NOMO-1 treated with DMSO at 0.1 percent for 48 hours (cell line): ENCODE results near the gene ING2.
A peak's percentile ranks its signal among the peaks of the same experiment; 100 is the strongest.
"Not testable (repeated sequence)": the region's sequence is repeated elsewhere in the genome, so short reads cannot be mapped to it uniquely, and the experiment has no call there.

Experiments used
- DNase-seq: peaks from one replicate; lab custom pipeline; 2025; ENCODE audit not compliant: unreplicated experiment; lab: John Stamatoyannopoulos, UW

Gene ING2, protein sequence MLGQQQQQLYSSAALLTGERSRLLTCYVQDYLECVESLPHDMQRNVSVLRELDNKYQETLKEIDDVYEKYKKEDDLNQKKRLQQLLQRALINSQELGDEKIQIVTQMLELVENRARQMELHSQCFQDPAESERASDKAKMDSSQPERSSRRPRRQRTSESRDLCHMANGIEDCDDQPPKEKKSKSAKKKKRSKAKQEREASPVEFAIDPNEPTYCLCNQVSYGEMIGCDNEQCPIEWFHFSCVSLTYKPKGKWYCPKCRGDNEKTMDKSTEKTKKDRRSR

GRCh38 chr4:183504930-183505610 lies at the start of gene ING2:
Gene ING2, plus strand, starts transcription at chr4:183505058. Its CDS starts 138 bp downstream, at chr4:183505196.
- DNase-seq: peak; percentile 75

DNA sequence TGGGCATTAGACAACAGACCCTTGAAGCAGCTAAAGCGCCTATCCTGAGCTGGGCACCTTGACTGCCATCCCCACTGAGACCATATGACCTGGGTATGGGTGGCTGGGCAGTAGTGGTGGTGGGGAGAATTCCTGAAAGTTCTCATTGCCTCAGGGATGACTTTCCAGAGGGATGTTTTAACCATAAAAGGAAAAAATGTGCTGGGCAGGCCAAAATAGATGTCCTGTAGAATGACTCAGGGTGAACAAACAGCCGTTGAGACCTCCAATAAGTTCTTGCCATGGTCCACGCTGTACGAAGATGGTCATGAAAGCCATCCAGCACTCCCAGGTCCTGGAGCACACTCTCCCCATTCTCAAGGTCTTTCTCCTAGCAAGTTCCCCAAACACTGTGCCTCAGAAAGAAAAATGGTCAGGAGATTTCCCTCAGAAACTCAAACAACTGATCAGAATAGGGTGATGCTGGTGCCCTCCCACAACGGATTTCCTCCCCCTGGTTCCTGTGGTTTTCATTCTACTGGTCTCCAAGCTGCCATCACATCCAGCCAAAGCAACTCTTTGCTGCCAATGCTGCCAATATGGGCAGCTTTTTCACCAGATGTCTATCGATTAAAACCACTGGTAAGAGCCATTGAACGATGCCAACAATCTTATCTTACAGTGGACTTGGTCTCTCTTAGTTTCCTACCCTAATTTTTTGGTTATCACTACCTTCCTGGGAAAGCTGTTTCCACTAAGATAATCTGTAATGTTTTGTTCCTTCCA lies 49.2 kb upstream of the ING2 start:
- no peak for DNase-seq

- DNase-seq: no peak
These were observed 46.9 kb upstream of the ING2 start for GRCh38 chr4:183458005-183458404.

GRCh38 chr4:183463903-183464619 lies 40.8 kb upstream of the ING2 start:
- not testable (repeated sequence) for DNase-seq

GRCh38 chr4:183465879-183466278 lies 39.0 kb upstream of the ING2 start:
- peak; percentile 21 for DNase-seq

DNA sequence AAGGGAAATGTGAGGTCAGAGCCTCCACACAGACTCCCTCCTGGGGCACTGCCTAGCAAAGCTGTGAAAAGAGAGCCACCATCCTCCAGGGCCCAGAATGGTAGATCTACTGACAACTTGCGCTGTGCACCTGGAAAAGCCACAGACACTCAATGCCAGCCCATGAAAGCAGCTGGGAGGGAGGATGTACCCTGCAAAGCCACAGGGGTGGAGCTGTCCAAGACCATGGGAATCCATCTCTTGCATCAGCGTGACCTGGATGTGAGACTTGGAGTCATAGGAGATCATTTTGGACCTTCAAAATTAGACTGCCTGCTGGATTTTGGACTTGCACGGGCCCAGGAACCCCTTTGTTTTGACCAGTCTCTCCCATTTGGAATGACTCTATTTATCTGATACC lies 37.6 kb upstream of the ING2 start:
- no peak for DNase-seq

DNA sequence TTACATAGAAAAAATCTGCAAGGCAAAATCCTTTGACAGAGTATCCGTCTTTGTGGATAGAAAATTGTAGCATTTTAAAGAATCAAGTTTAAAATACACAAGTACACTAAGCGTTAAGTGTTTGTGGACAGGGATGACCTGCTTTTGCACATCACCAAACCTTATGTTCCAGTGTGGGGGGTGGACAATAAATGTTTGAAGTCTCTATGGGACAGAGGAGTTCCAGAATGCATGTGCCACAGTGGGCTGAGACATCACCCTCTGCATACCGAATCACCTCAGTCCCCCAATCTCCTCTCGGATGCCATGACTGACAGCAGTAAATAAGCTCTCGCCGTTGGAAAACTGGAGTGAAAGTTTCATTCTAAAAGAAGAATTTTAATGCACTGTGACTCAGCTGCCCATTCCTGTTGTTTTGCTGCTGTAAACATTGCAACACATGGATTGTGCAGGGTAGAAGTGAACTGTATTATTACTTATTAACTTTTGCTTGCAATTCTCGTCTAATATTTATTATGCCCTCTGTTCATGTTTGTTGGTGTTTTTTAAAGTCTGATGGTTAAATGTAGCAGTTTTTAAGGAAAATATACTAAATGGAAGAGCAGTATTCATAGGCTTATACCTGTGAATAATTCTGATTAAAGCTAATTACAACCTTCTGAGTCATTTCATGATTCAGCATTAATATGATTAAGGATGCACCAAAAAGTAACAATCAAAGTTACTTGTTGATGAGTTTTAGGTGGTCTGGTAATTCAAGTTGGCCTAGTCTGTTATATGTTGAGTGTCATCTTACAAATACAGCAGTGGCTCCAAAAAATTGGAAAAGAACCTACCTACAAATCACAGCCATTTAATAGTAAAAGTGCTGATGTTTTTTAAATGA lies 36.4 kb upstream of the ING2 start:
- DNase-seq: no peak

DNA sequence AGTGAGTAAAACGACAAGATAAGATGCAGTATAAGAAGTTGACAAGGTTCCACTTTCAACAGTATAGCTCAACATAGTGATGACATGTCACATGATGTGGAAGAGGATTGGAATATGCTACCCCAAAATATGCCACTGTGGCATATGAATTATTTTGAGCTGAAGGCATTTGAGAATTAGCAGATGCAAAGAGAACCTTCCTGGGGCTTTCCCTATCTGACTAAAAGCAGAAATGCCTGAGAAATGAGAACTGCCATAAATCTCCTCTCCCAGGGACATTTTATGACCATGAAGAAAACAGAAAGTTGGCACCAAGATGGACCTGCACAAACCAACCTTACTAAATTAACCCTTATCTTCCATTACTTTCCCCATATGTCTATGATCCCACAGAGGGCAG lies 35.6 kb upstream of the ING2 start:
- DNase-seq: no peak

DNA sequence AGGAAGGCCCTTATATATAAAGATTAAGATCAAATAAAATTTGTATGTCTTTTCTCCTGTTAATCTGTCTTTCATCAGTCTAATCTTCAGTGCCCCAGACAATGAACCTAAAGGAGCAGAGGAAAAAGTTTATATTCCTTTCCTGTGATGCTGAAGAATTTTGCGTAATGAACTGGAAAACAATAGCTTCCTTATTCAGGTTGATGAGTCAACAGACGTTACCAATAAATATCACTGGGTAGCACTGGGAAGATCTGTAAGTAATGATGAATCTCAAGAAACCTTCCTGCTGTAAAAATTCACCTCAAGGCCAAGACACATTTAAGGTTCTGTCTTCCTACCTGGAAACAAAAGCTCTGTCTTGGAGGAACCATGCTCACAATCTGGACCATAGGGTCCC lies 34.9 kb upstream of the ING2 start:
- DNase-seq: no peak

DNA sequence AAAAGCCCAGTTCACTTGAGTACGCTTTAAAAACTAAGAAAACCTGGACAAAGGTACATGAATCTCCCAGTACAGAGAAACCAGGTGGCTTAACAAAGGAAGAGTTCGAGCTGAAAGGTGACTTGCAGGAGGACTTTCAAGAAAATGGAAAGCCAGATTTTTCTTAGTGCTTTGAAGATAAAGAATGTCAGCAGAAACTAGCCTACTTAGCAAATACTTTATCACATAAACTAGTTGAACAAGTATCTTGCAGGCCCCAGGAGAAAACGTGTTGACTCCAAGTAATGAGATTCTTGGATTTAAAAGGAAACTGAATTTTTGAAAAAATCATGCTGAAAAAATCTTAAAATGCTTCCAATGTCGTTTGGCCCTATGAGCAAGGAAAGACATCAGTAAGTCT lies 34.0 kb upstream of the ING2 start:
- no peak for DNase-seq

DNA sequence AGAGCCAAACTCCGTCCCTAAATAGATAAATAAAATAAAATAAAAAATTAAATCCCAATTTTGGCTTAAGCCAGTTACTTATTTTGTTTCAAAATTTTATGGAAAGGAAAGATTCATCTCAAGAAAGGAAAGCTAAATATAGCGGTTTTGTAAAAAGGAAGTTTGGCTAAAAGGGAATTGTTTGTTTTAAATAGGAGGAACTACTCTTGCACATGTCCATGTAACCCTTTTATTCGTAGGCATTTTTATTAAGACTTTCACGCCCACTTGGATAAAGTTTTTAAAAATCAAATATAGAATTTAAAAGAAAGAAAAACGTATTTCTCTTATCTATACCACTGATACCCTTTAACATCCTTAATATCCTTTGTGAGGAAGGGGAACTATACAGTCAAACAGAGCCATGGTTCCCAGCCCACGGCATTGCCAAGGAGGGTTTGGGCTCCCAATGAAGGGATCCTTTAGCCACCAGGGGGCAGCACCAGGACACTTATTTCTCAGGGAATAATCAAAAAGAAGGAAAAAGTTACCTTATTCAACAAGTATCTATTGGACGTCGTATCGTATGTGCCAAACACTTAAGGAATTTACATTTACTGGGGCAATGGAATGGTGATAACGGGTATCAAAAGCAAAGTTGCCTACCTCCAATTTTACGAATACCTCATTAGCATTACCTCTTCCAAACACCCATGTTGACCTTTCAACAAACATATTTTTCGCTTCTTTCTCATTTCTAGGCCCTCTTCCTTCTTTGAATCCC lies 32.7 kb upstream of the ING2 start:
- peak; percentile 10 for DNase-seq

DNA sequence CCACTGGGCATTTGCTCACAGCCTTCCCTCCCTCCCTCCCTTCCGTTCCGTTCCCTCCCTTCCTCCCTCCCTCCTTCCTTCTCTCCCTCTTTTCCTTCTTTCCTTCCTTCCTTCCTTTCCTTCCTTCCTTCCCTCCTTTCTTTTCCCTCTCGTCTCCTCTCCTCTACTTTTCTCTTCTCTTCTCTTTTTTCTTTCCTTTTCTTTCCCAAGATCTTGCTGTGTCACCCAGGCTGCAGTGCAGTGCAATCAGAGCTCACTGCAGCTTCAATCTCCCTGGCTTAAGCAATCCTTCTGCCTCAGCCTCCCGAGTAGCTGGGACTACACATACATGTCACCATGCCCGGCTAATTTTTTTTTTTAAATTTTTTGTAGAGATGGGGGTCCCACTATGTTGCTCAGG lies 26.7 kb upstream of the ING2 start:
- no peak for DNase-seq

DNA sequence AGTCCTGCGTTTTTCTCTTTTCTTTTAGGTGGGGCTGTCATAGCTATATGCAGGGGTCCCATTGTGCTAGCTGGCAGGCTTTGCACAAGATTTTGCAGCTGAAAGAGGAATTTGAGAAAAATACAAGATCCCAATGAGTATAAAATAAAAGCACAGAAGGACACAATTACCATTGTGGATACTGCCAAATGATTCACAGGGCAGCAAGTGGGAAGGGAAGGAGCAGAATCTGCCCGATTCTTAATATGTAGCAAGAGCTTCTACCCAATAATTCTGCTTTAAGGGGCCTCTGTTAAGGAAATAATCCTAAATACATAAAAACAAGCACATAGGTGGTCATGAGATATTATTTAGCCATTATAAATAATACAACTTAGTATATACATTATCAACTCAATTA lies 25.9 kb upstream of the ING2 start:
- no peak for DNase-seq

GRCh38 chr4:183482515-183483095 lies 22.3 kb upstream of the ING2 start:
- not testable (repeated sequence) for DNase-seq

GRCh38 chr4:183483997-183484396 lies 20.9 kb upstream of the ING2 start:
- no peak for DNase-seq

GRCh38 chr4:183485411-183486160 lies 19.3 kb upstream of the ING2 start:
- no peak for DNase-seq

GRCh38 chr4:183492791-183493222 lies 12.1 kb upstream of the ING2 start:
- no peak for DNase-seq

- DNase-seq: no peak
These were observed 11.6 kb upstream of the ING2 start for GRCh38 chr4:183493246-183493645.

DNA sequence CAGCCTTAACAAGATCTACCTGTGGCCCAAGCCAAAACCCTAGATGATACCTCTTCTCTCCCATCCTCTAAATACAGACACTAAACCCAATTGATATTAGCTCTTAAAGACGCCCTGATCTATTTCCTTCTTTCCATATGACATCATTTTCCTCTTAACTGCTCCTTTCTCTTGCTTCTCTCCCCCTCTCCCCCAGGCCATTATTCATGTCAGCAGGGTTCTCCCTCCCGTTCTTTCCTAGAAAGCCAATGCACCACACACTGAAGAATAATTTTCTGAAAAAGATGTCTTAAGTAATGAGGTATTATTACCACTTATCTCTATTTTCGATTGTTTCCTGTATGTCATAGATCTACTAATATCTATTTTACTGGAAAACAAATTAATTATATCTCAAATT lies 9.7 kb upstream of the ING2 start:
- DNase-seq: no peak
